Peyer's patch (tissue), 4 donors: ENCODE data around the gene C5orf34.

Experiments used
- POLR2A ChIP-seq, 2 donors: fragments of 450-650 bp; IDR thresholded peaks; one replicate each; pipeline ENCODE4 v1.5.1; 2017; ENCODE audit warnings: antibody characterized with exemption in 2 of 2, mild to moderate bottlenecking in 2 of 2, moderate library complexity in 2 of 2
- TF ChIP-seq, protein P1 (sequence below), 6 experiments: fragments of 450-650 bp in 4 of 6; fragments of 200-600 bp in 2 of 6; sonication (generic) in 1 of 6; IDR thresholded peaks; one replicate each; pipeline ENCODE4 v1.5.1; 2017 to 2019; ENCODE audit warnings: antibody characterized with exemption in 6 of 6, mild to moderate bottlenecking in 3 of 6, moderate library complexity in 1 of 6

DNA sequence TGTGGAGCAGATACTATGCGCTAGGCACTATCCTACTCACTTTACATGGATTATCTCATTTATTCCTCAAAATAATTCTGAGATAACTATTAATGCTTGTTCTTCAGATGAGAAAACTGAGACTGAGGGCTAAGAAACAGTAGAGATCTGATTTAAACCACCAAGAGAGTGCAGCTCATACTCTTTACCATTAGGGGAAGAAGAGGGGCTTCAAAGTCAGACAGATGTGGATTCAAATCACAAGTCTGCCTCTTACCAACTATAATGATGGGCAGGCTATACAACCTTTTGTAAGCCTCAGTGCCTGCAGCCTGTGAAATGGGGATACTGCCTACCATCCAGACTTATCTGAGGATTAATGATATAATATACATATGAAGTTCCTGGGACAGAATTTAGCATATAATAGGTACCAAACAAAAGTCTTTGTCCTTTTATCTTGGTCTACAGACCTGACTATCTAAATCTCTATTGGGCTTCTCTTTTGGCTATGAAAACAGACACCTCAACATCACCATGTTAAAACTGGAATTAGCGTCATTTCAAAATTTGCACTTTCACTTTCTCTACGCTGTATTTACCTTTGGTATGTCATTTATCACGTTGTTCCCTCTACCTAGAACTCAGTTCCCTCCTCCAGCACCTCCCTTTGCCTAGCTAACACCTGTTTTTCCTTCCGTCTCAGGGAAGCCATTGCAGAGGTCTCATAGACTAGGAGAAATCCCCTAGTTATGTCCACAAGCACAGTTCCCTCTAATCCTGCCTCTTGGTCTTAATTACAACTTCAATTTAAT is 17.4 kb downstream of the C5orf34 start:
- TF ChIP-seq, protein P1, sequence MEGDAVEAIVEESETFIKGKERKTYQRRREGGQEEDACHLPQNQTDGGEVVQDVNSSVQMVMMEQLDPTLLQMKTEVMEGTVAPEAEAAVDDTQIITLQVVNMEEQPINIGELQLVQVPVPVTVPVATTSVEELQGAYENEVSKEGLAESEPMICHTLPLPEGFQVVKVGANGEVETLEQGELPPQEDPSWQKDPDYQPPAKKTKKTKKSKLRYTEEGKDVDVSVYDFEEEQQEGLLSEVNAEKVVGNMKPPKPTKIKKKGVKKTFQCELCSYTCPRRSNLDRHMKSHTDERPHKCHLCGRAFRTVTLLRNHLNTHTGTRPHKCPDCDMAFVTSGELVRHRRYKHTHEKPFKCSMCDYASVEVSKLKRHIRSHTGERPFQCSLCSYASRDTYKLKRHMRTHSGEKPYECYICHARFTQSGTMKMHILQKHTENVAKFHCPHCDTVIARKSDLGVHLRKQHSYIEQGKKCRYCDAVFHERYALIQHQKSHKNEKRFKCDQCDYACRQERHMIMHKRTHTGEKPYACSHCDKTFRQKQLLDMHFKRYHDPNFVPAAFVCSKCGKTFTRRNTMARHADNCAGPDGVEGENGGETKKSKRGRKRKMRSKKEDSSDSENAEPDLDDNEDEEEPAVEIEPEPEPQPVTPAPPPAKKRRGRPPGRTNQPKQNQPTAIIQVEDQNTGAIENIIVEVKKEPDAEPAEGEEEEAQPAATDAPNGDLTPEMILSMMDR (IDR thresholded peaks at IDR 0.05), result peak in 2 of 6 experiments; percentile 14 to 21
- TF ChIP-seq POLR2A (IDR thresholded peaks at IDR 0.05), result no peak
